Gastrocnemius medialis (tissue), 4 donors: ENCODE data around the gene MEF2C.

Experiments
- CTCF ChIP-seq, 5 experiments: fragments of 450-650 bp in 3 of 5; fragments of 200-600 bp in 2 of 5; sonication (generic) in 2 of 5; IDR thresholded peaks in 4 of 5; conservative IDR thresholded peaks in 1 of 5; 1 replicate in 4 of 5; 2 replicates in 1 of 5; pipeline ENCODE4 v1.5.1; 2016 to 2019; ENCODE audit warnings: antibody characterized with exemption in 5 of 5, mild to moderate bottlenecking in 3 of 5, moderate library complexity in 3 of 5
- POLR2A ChIP-seq, 2 donors: fragments of 450-650 bp; IDR thresholded peaks; one replicate each; pipeline ENCODE4 v1.6.1; 2017; ENCODE audit warnings: antibody characterized with exemption in 2 of 2, mild to moderate bottlenecking in 2 of 2, moderate library complexity in 2 of 2

DNA sequence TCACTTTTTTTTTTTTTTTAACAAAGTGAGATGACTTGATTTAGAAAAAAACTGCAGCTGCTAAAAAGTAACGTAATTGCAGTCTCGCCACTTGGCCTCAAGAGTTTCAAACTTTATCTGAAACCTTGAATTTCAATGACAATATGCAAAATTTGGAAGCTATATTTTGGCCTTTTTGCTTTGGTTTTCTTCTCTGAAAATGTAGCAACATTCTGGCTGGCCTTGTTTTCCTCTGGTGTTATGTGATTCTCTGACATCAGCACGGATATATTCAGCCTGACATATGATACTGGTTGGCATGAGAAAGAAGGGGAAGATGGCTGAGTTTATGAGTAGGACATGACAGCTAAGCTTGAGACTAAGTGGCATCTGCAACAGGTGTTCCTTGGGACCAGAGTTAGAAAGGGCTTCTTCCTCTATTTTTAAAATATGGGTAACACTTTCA, 136.5 kb downstream of the MEF2C start:
- no peak for TF ChIP-seq CTCF (IDR thresholded peaks at IDR 0.05 in 4 of 5, conservative IDR thresholded peaks at IDR 0.05 in 1 of 5)
- TF ChIP-seq POLR2A (IDR thresholded peaks at IDR 0.05): no peak
